ENCODE measurements around the gene VIPR2. TPM values are rescaled to one million over a fixed set of nuclear protein-coding genes. Genes with fewer than 3 reads are reported as not detected.

Gene VIPR2, protein sequence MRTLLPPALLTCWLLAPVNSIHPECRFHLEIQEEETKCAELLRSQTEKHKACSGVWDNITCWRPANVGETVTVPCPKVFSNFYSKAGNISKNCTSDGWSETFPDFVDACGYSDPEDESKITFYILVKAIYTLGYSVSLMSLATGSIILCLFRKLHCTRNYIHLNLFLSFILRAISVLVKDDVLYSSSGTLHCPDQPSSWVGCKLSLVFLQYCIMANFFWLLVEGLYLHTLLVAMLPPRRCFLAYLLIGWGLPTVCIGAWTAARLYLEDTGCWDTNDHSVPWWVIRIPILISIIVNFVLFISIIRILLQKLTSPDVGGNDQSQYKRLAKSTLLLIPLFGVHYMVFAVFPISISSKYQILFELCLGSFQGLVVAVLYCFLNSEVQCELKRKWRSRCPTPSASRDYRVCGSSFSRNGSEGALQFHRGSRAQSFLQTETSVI
- not detected in 2 replicates for total RNA-seq (2022)
- Bru-seq, nascent RNA, result percentile 3 among the genes with signal in this experiment
- BruChase-seq, experiment 1, labeled RNA remaining after a 6-hour chase, result percentile 3 among the genes with signal in this experiment
- BruChase-seq, experiment 2, labeled RNA remaining after a 2-hour chase, result percentile 1 among the genes with signal in this experiment
- long read RNA-seq, result 0 reads

DNA sequence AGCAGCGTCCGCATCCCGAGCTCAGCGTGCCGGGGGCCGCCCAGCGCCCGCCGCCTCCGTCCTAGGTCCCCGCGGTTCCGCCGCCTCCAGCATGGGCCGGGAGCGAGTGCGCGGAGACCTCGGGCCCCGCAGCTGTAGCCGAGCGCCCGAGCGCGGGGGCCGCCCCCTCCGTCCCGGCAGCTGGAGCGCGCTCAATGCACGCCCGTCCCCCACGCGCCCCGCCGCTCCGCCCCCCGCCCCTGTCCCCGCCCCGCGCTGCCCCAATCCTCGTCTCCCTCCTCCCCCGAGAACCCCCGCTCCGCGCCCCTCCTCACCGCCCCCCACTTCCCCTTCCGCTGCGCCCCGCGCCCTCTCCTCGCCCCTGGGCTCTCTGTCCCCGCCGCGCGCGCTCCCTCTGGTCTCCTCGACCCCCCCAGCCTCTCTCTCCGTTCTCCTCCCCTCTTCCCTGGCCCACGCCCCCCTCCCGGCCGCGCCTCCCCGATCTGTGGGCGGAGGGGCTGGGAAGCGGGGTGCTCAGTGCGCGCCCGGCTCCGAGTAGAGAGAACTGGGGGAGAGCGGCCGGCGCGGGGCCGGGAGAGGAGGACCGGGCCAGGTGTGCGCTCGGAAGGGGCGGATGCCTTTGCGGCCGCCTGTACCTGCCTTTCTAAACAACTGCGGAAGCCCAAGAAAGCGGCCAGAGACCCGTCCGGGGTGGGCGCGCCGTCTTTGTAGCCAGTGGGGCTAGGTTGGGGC is at the start of gene VIPR2:
Gene VIPR2 (minus strand): TSS at position 110 of the 732 bp plus-strand sequence. CDS start 96 bp downstream, at position 14.
- H3K4me1 Mint-ChIP-seq (ENCODE audit: insufficient read depth, unreplicated experiment), result no peaks in the 10 kb centered on the region
- POLR2A ChIA-PET, result interaction anchor here (1.3 kb wide), 1 partner anchor 29 kb away, joined by 3 read pairs; no protein-coding TSS in a partner anchor
- no TSS peak for BruUV-seq (replicated peaks)

DNA sequence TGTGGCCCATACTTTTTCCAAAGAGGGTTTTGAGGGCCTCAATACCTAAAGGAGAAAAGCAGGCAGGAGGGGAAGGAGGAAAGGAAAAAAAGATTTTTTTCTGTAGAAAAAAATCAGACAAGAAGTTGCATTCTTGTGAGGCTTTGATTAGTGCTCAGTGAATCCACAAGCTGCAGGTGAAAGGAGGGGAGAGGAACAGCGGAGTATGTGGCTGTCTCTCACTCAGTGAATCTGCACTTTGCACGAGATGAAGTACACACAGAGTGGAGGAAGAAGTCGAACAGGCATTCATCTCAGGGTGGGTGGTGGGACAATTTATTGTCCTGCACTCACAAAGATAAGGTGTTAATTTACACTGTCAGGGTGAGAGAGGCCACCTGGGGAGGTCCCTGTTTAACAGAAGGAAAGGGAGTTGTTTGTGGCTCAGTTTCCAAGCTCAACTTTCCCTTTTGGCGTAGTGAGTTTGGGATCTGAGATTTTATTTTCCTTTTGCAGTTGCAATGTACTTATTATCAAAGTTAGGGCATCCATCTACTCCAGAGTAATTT is 49.0 kb upstream of the VIPR2 start:
- intact Hi-C loops (cut with micrococcal nuclease), result no loop called here
- TF ChIP-seq, protein P1, sequence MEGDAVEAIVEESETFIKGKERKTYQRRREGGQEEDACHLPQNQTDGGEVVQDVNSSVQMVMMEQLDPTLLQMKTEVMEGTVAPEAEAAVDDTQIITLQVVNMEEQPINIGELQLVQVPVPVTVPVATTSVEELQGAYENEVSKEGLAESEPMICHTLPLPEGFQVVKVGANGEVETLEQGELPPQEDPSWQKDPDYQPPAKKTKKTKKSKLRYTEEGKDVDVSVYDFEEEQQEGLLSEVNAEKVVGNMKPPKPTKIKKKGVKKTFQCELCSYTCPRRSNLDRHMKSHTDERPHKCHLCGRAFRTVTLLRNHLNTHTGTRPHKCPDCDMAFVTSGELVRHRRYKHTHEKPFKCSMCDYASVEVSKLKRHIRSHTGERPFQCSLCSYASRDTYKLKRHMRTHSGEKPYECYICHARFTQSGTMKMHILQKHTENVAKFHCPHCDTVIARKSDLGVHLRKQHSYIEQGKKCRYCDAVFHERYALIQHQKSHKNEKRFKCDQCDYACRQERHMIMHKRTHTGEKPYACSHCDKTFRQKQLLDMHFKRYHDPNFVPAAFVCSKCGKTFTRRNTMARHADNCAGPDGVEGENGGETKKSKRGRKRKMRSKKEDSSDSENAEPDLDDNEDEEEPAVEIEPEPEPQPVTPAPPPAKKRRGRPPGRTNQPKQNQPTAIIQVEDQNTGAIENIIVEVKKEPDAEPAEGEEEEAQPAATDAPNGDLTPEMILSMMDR (IDR thresholded peaks at IDR 0.05; ENCODE audit: unreplicated experiment), result no peak

More for the DNA sequence above, at the start of gene VIPR2:
- no peaks in the 10 kb centered on the region for H3K36me3 Mint-ChIP-seq (ENCODE audit: insufficient read depth, unreplicated experiment)
- TF ChIP-seq, protein P1 (IDR thresholded peaks at IDR 0.05; ENCODE audit: unreplicated experiment), result no peak
- no peak for DNase-seq (ENCODE audit: unreplicated experiment)
- H3K27ac Mint-ChIP-seq (ENCODE audit: low read depth, unreplicated experiment), result no peak within 1 kb of the TSS
- CTCF ChIA-PET, result interaction anchor here (1.0 kb wide), 1 partner anchor 9 kb away, joined by 3 read pairs; no protein-coding TSS in a partner anchor
- H3K27me3 Mint-ChIP-seq (ENCODE audit: insufficient read depth, unreplicated experiment), result no peaks in the 10 kb centered on the region
- no peaks in the 10 kb centered on the region for H3K9me3 Mint-ChIP-seq (ENCODE audit: unreplicated experiment)
- intact Hi-C loops (cut with micrococcal nuclease), result no loop called here
- no peak within 1 kb of the TSS for H3K4me3 Mint-ChIP-seq (ENCODE audit: unreplicated experiment)

DNA sequence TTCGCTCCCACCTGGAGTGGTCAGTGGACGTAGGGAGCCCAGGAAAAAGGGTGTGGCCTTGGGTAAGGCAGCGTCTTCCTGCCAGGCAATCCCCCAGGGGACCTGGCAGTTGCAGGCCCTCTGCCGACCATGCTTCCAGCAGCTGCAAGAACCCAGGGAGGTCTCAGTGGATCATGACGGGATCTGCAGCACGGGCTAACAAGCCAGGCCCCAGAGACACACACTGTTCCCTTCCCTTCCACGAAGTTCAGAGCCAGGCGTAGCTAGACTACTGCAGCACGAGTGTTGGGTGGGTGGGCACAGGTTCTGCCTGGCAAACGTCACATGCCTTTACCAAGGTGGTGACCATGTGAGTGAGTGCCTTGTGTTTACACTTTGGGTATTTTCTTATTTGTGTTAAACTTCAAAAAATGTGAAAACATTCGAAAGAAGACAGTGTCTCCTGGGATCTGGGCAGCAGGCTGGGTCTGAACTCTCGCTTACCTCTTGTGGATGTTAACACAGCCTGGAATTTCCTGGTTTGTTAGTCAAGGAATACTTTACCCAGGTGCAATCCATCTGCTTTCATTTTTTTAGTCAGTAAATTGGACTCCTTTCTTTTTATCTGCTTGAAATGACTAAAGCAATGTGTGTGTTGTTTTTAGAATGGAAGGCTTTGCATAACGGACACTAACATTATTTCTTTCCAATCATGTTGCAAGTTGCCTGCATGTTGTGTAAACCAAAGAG is 48.2 kb upstream of the VIPR2 start:
- Mint-ChIP-seq H3K36me3 (ENCODE audit: insufficient read depth, unreplicated experiment) (no peaks in the 10 kb centered on the region), H3K4me1 (ENCODE audit: insufficient read depth, unreplicated experiment) (peaks cover 18% of the 10 kb centered on the region), H3K9me3 (ENCODE audit: unreplicated experiment) (no peaks in the 10 kb centered on the region), H3K27me3 (ENCODE audit: insufficient read depth, unreplicated experiment) (no peaks in the 10 kb centered on the region), H3K4me3 (ENCODE audit: unreplicated experiment) (no peak overlapping the region), H3K27ac (ENCODE audit: low read depth, unreplicated experiment) (no peak overlapping the region)
- no TSS peak for BruUV-seq (replicated peaks)
- DNase-seq (ENCODE audit: unreplicated experiment), result no peak
- intact Hi-C loops (cut with micrococcal nuclease), result no loop called here
- ChIA-PET POLR2A (interaction anchor here (1.1 to 1.6 kb wide), 2 partner anchors 15 to 25 kb away, joined by 4 to 6 read pairs; no protein-coding TSS in a partner anchor), CTCF (interaction anchor here (0.6 kb wide), 1 partner anchor 149 kb away, joined by 3 read pairs; no protein-coding TSS in a partner anchor)
- TF ChIP-seq, protein P1 (IDR thresholded peaks at IDR 0.05; ENCODE audit: unreplicated experiment), result no peak

More for the DNA sequence above, 49.0 kb upstream of the VIPR2 start:
- no TSS peak for BruUV-seq (replicated peaks)
- ChIA-PET CTCF (interaction anchor here (0.8 kb wide), 1 partner anchor 35 kb away, joined by 3 read pairs; no protein-coding TSS in a partner anchor), POLR2A (interaction anchor here (1.6 kb wide), 1 partner anchor 25 kb away, joined by 6 read pairs; no protein-coding TSS in a partner anchor)
- Mint-ChIP-seq H3K4me1 (ENCODE audit: insufficient read depth, unreplicated experiment) (peaks cover 18% of the 10 kb centered on the region), H3K4me3 (ENCODE audit: unreplicated experiment) (no peak overlapping the region), H3K27ac (ENCODE audit: low read depth, unreplicated experiment) (no peak overlapping the region), H3K9me3 (ENCODE audit: unreplicated experiment) (no peaks in the 10 kb centered on the region), H3K36me3 (ENCODE audit: insufficient read depth, unreplicated experiment) (no peaks in the 10 kb centered on the region), H3K27me3 (ENCODE audit: insufficient read depth, unreplicated experiment) (no peaks in the 10 kb centered on the region)
- DNase-seq (ENCODE audit: unreplicated experiment), result no peak
